EH (cell line): ENCODE data around the gene KRTAP10-9.
"Not testable (repeated sequence)": the region's sequence is repeated elsewhere in the genome, so short reads cannot be mapped to it uniquely, and the experiment has no call there.

Source experiments
- DNase-seq: peaks from one replicate; pipeline ENCODE4 v3.0.0-alpha.2; 2015; ENCODE audit warnings: low read depth

Gene KRTAP10-9

DNA sequence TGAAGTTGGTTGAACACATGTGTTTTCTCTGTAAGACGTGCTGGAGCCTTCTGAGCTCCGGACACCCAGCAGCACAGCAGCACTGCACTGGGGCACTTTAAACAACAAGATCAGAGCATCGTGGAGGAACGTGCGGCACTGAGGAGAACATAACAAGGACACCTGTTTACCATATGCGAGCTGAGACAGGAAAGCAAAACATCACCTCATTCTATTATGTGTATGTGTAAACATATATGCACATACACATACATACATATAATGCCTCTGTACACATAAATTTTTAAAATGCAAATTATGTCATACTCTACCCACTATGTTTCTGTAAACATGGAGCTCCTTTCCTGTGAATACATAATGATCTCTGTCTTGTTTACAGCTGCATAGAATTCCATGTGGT is 31.4 kb upstream of the KRTAP10-9 start:
- no peak for DNase-seq

GRCh38 chr21:44596068-44596725 is 30.7 kb upstream of the KRTAP10-9 start:
- no peak for DNase-seq

DNA sequence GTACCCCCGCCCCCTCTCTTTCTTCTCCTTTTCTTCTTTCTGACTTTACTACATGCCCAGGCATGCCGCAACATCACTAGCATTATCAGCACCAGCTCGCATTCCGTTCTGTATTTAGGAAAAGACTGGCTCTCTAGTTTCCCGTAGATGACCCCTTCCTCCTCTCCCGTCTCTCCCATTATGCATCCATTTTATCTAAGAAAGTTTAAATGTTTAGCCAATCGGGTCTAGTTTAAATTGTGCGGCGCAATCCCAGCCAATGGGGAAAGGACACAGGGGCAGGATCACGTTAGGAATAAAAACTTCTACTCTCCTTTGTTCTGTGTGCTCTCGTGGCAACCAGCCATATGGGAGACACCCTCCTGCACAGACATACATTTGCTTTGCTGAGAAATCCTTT is 28.8 kb upstream of the KRTAP10-9 start:
- DNase-seq: no peak

GRCh38 chr21:44599264-44600029 is 27.4 kb upstream of the KRTAP10-9 start:
- no peak for DNase-seq

GRCh38 chr21:44600118-44600978 is 26.5 kb upstream of the KRTAP10-9 start, which contains the start of gene KRTAP10-7:
TSS of gene KRTAP10-7 (plus strand) at chr21:44600597. CDS start at chr21:44600622, 25 bp downstream.
- not testable (repeated sequence) for DNase-seq

DNA sequence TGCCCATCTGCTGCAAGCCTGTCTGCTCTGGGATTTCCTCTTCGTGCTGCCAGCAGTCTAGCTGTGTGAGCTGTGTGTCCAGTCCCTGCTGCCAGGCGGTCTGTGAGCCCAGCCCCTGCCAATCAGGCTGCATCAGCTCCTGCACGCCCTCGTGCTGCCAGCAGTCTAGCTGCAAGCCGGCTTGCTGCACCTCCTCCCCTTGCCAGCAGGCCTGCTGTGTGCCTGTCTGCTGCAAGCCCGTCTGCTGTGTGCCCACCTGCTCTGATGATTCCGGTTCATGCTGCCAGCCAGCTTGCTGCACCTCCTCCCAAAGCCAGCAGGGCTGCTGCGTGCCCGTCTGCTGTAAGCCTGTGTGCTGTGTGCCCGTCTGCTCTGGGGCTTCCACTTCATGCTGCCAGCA is 25.8 kb upstream of the KRTAP10-9 start:
- not testable (repeated sequence) for DNase-seq

- DNase-seq: no peak
Measured at GRCh38 chr21:44601596-44602462, 25.1 kb upstream of the KRTAP10-9 start.

DNA sequence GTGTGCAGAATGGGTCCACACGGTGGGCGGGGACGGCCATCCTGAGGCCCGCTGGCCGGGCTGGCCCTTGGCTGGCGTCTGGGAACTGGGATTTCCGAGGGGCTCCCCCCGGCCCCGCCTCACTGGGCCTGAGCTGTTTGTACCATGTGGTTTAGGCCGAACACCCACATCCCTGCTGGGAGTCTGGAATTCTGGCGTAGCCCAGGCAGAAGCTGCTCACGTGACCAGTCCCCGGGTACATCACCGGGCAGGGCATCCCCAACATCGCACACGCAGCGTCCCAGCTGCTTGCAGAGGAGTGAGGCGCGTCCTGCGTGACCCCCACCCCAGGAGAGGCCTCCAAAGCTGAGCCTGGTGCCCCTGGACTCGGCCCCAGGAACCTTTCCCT is 24.4 kb upstream of the KRTAP10-9 start:
- DNase-seq: no peak

DNA sequence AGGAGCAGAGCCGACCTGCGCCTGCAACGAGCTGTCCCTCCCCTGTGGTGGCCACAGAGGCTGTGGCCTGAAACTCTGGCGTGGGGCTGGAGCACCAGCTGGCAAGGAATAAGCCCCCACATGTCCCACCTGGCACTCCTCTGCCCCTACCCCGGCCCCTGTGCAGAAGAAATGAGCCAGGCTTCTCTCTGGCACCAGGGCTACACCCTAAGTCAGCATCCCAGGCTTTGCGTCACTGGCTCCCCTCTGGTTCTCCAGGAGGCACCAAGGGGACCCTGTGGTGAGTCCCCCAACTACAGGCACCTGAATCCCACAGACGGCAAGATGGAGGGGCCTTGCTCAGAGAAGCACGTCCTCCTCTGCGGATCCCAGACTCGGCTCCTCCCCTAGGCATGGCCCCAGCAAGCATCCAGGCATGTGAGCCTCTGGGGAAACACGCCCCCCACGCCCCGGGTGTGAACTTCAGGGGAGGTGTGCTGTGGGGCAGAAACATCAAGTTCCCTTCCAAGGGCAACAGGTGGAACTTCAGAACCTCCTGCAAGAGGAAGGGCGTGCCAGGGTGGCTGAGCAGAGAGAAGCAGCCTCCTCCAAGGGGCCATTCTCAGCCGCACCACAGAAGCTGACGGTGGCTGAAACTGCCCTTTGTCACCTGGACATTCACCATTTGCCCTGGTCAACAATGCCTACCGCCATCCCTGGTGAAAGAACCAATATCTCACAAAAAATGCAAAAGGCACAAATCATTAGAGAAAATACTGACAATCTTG is 23.6 kb upstream of the KRTAP10-9 start:
- no peak for DNase-seq

- DNase-seq: no peak
Measured at GRCh38 chr21:44603911-44604310, 23.0 kb upstream of the KRTAP10-9 start.

- no peak for DNase-seq
Measured at GRCh38 chr21:44606495-44606894, 20.4 kb upstream of the KRTAP10-9 start.

- no peak for DNase-seq
Measured at GRCh38 chr21:44609193-44609592, 17.7 kb upstream of the KRTAP10-9 start.

DNA sequence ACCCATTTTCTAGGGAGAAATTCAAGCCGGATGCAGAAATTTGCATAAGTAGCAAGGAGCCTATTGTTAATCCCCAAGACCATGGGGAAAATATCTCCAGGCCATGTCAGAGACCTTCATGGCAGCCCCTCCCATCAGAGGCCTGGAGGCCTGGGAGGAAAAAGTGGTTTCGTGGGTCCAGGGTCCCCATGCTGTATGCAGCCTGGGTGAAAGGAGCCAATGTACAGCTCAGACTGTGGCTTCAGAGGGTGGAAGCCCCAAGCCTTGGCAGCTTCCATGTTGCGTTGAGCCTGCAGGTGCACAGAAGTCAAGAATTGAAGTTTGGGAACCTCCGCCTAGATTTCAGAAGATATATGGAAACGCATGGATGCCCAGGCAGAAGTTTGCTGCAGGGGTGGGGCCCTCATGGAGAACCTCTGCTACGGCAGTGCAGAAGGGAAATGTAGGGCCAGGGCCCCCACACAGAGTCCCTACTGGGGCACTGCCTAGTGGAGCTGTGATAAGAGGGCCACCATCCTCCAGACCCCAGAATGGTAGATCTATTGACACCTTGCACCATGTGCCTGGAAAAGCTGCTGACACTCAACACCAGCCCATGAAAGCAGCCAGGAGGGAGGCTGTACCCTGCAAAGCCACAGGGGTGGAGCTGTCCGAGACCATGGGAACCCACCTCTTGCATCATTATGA is 16.6 kb upstream of the KRTAP10-9 start:
- DNase-seq: not testable (repeated sequence)

- DNase-seq: no peak
Measured at GRCh38 chr21:44611551-44611950, 15.3 kb upstream of the KRTAP10-9 start.

DNA sequence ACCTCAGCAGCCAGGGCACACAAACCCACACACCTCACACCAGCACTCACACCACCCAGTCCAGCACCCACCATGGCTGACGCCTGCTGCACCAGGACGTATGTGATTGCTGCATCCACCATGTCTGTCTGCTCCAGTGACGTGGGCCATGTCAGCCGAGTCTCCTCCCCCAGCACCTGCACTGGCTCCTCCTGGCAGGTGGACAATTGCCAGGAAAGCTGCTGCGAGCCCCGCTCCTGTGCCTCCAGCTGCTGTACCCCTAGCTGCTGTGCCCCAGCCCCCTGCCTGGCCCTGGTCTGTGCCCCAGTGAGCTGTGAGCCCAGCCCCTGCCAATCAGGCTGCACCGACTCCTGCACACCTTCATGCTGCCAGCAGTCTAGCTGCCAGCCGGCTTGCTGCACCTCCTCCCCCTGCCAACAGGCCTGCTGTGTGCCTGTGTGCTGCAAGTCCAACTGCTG is 14.8 kb upstream of the KRTAP10-9 start, which contains the start of gene KRTAP10-8:
KRTAP10-8 (plus strand) TSS at position 51 of the 458 bp plus-strand sequence; CDS start at position 73, 22 bp downstream.
- no peak for DNase-seq

DNA sequence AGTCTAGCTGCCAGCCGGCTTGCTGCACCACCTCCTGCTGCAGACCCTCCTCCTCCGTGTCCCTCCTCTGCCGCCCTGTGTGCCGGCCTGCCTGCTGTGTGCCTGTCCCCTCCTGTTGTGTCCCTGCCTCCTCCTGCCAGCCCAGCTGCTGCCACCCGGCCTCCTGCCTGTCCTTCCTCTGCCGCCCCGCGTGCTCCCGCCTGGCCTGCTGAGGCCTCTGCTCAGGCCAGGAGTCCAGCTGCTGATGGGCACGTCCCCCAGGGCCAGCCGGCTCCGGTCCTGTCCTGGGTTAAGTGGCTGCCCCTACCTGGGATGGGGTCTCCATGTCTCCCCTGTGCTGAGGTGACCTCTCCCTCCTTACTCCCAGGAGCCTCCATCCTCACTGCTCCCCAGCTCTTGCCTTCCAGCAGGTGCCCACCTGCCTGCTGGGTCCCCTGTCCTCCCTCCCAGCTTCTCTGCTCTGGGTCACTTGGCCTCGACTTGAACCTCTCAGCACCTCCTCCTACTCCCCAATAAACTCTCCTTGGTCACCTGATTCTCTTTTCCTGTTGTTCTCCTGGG is 14.1 kb upstream of the KRTAP10-9 start:
- DNase-seq: no peak

GRCh38 chr21:44613386-44614155 is 13.3 kb upstream of the KRTAP10-9 start:
- DNase-seq: no peak

DNA sequence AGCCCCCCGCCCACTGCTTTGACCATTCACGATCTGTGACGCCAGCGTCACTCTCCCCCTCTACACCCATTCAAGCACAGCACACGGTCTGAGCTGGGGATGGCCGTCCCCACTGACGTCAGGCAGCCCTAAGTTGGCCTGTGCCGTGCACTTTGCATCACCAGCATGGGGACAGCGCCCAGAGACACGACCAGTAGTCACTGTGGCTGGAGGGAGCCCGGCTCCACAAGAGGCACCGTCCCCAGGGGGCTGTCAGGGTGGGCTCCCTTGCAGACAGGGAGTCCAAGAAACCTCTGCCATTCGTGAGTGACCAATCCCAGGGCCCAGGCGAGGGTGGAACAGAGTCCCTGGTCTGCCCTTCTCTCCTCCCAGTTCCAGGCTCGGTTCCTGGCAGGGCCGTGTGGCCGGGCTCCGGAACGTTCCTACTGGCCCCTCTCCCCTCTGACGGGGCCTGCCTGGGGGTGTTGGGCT is 12.7 kb upstream of the KRTAP10-9 start:
- no peak for DNase-seq

DNA sequence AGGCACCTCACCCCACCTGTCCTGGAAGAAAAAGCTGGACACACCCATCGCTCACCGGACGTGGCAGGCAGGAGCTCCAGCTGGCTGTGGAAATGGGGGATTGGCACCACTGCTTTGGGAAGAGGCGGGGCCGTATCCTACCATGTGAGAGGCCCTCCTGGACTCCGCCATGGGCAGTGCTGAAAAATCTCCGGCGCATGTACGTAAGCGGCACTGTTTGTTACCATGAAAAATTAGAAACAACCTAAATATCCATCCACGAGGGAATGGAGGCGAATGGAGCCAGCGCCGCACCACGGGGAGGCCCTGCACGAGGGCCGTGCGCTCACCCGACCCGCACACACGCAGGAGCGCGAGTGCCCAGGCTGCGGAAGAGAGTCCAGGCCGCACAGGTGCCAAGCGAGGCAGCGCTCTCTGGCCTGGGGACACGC is 11.9 kb upstream of the KRTAP10-9 start:
- no peak for DNase-seq
